IMR-90 (cell line): ENCODE data around the gene ANKRD55. TPM values are rescaled to one million over a fixed set of nuclear protein-coding genes. Genes with fewer than 3 reads are reported as not detected.

Source experiments
- ATAC-seq: fragments of 200-7000 bp; cut with Tn5 transposase; 2 replicates; pipeline ENCODE4 v1.9.1; 2020; ENCODE audit warnings: low read depth, mild to moderate bottlenecking, moderate library complexity
- BruUV-seq: library from RNA; stranded (reverse); fragments of 400-500 nt; replicated peaks from 2 replicates; lab custom pipeline; 2021; lab: Mats Ljungman, UMichigan
- CTCF ChIA-PET: fragments of 300-600 bp; formaldehyde crosslinking; extraction: SDS; loops from one replicate; lab custom pipeline; 2021; ENCODE audit warnings: antibody characterized with exemption; lab: Yijun Ruan, JAX
- POLR2A ChIA-PET: fragments of 300-600 bp; sonication (Branson Sonifier 250); formaldehyde crosslinking; loops from one replicate; lab custom pipeline; 2022; ENCODE audit warnings: antibody characterized with exemption; ENCODE audit not compliant: unreplicated experiment; lab: Charles Lee
- DNase-seq: peaks from one replicate; pipeline ENCODE4 v3.0.0; 2013
- H2AFZ ChIP-seq: replicated peaks from 2 replicates; pipeline ENCODE3; 2013; ENCODE audit warnings: low read length, mild to moderate bottlenecking; ENCODE audit not compliant: poor library complexity
- H2AK5ac ChIP-seq: 2 replicates; pipeline ENCODE4 v1.6.1; 2013; ENCODE audit warnings: low read depth, low read length, inconsistent platforms
- H2AK9ac ChIP-seq: replicated peaks from 2 replicates; pipeline ENCODE3; 2013; ENCODE audit warnings: mild to moderate bottlenecking, low read depth, low read length, moderate library complexity; ENCODE audit not compliant: poor library complexity
- H2BK120ac ChIP-seq: 2 replicates; pipeline ENCODE4 v1.6.1; 2013; ENCODE audit warnings: low read depth, low read length, inconsistent platforms
- H2BK15ac ChIP-seq: 3 replicates; pipeline ENCODE4 v1.6.1; 2013; ENCODE audit warnings: low read depth, low read length, inconsistent platforms
- H2BK20ac ChIP-seq: 2 replicates; pipeline ENCODE4 v1.6.1; 2013; ENCODE audit warnings: low read depth, mild to moderate bottlenecking, inconsistent platforms, low read length, moderate library complexity
- H2BK5ac ChIP-seq: 2 replicates; pipeline ENCODE4 v1.6.1; 2013; ENCODE audit warnings: mild to moderate bottlenecking, low read depth, low read length, inconsistent platforms; ENCODE audit not compliant: poor library complexity, severe bottlenecking
- H3K14ac ChIP-seq: replicated peaks from 2 replicates; pipeline ENCODE4 v1.6.1; 2013; ENCODE audit warnings: low read depth, low read length, inconsistent platforms
- H3K18ac ChIP-seq: 2 replicates; pipeline ENCODE4 v1.6.1; 2013; ENCODE audit warnings: low read depth, low read length, control low read depth
- H3K23ac ChIP-seq: 2 replicates; pipeline ENCODE4 v1.6.1; 2013; ENCODE audit warnings: low read depth, low read length, inconsistent platforms
- H3K27ac ChIP-seq: 2 replicates; pipeline ENCODE4 v1.5.1; 2013; ENCODE audit warnings: mild to moderate bottlenecking, control low read depth, low read length; ENCODE audit not compliant: insufficient read depth
- H3K27me3 ChIP-seq: 2 replicates; pipeline ENCODE4 v1.6.1; 2013; ENCODE audit warnings: low read length; ENCODE audit not compliant: control insufficient read depth, insufficient read depth
- H3K36me3 ChIP-seq: 2 replicates; pipeline ENCODE4 v1.6.1; 2013; ENCODE audit warnings: low read length, mixed read lengths; ENCODE audit not compliant: control insufficient read depth, insufficient read depth
- H3K4ac ChIP-seq: 2 replicates; pipeline ENCODE4 v1.6.1; 2013; ENCODE audit warnings: low read depth, low read length, inconsistent platforms
- H3K4me1 ChIP-seq: 2 replicates; pipeline ENCODE4 v1.6.1; 2013; ENCODE audit warnings: low read length, mixed read lengths; ENCODE audit not compliant: control insufficient read depth, insufficient read depth
- H3K4me2 ChIP-seq: 2 replicates; pipeline ENCODE4 v1.6.1; 2013; ENCODE audit warnings: low read depth, mild to moderate bottlenecking, control low read depth, low read length, moderate library complexity
- H3K4me3 ChIP-seq: 2 replicates; pipeline ENCODE4 v1.5.1; 2013; ENCODE audit warnings: low read depth, mild to moderate bottlenecking, control low read depth, low read length, moderate library complexity; ENCODE audit not compliant: insufficient read depth
- H3K56ac ChIP-seq: 2 replicates; pipeline ENCODE4 v1.6.1; 2013; ENCODE audit warnings: low read length, inconsistent platforms; ENCODE audit not compliant: insufficient read depth; ENCODE audit errors: extremely low read depth
- H3K79me1 ChIP-seq, 2 experiments: 2 replicates each; pipeline ENCODE4 v1.6.1; 2013; ENCODE audit warnings: low read length in 2 of 2, inconsistent platforms in 1 of 2, low read depth in 1 of 2
- H3K9ac ChIP-seq: 2 replicates; pipeline ENCODE4 v1.6.1; 2013; ENCODE audit warnings: low read depth, low read length, control low read depth
- H3K9me1 ChIP-seq: 2 replicates; pipeline ENCODE4 v1.6.1; 2013; ENCODE audit warnings: low read length, inconsistent platforms; ENCODE audit not compliant: insufficient read depth
- H3K9me3 ChIP-seq: 2 replicates; pipeline ENCODE4 v1.6.1; 2013; ENCODE audit warnings: low read length; ENCODE audit not compliant: control insufficient read depth, insufficient read depth
- H4K20me1 ChIP-seq: 2 replicates; pipeline ENCODE4 v1.6.1; 2013; ENCODE audit warnings: low read length, inconsistent platforms; ENCODE audit not compliant: insufficient read depth
- H4K5ac ChIP-seq: 2 replicates; pipeline ENCODE4 v1.6.1; 2013; ENCODE audit warnings: mild to moderate bottlenecking, low read depth, low read length, control low read depth
- H4K8ac ChIP-seq, 2 experiments: 2 replicates each; pipeline ENCODE4 v1.6.1; 2013; ENCODE audit warnings: low read depth in 2 of 2, low read length in 2 of 2, control low read depth in 1 of 2, inconsistent platforms in 1 of 2
- H4K91ac ChIP-seq: 2 replicates; pipeline ENCODE4 v1.6.1; 2013; ENCODE audit warnings: low read depth, low read length, inconsistent platforms; ENCODE audit not compliant: insufficient read depth
- CHD1 ChIP-seq: IDR thresholded peaks from 2 replicates; pipeline ENCODE4 v1.6.1; 2012; ENCODE audit warnings: low read depth, low read length, improper control_type of control experiment
- FOS ChIP-seq: fragments of 150-350 bp; IDR thresholded peaks from 2 replicates; pipeline ENCODE4 v1.6.1; 2016; ENCODE audit warnings: low read depth, low read length
- MAFK ChIP-seq: IDR thresholded peaks from 2 replicates; pipeline ENCODE4 v1.6.1; 2012; ENCODE audit warnings: low read depth, low read length, improper control_type of control experiment
- MXI1 ChIP-seq: IDR thresholded peaks from 2 replicates; pipeline ENCODE4 v1.6.1; 2012; ENCODE audit warnings: low read depth, mild to moderate bottlenecking, low read length, moderate library complexity, borderline replicate concordance
- RFX5 ChIP-seq: IDR thresholded peaks from 2 replicates; pipeline ENCODE4 v1.8.0; 2012; ENCODE audit warnings: low read depth, mild to moderate bottlenecking, low read length, moderate library complexity
- SMC3 ChIP-seq: fragments of 150-350 bp; IDR thresholded peaks from 2 replicates; pipeline ENCODE4 v1.6.1; 2016; ENCODE audit warnings: low read depth, mild to moderate bottlenecking, antibody characterized with exemption, low read length, moderate library complexity
- WGBS, 2 experiments: methylation state at CpG; one replicate each; pipeline versions ENCODE4 v1.1.5 to v1.1.7; 2013; ENCODE audit warnings: missing lambda C conversion rate in 2 of 2; ENCODE audit not compliant: insufficient read length in 1 of 2; ENCODE audit errors: extremely low coverage in 2 of 2; 5-methylcytosine and 5-hydroxymethylcytosine counted together
- dilution Hi-C: fragments of 300-500 bp; cut with HindIII; formaldehyde crosslinking; loops from one replicate; pipeline ENCODE4 v1.14.3; 2018; ENCODE audit warnings: low sequenced_read_pairs; ENCODE audit not compliant: unreplicated experiment
- in situ Hi-C: fragments of 300-500 bp; cut with MboI; formaldehyde crosslinking; loops from 3 replicates; pipeline ENCODE4 v1.14.3; 2019; ENCODE audit warnings: low sequenced_read_pairs, inconsistent platforms, mixed read lengths
- intact Hi-C: fragments of 100-400 bp; cut with micrococcal nuclease; formaldehyde crosslinking; loops from 2 replicates; pipeline ENCODE4 v1.10.0; 2022
- polyA plus RNA-seq, 3 experiments: library from polyadenylated mRNA; depleted of rRNA; stranded (reverse); fragments of >200 nt; gene quantifications; 2 replicates each; pipeline ENCODE4 v1.2.3, GENCODE V29; 2012; ENCODE audit warnings: low replicate concordance in 1 of 3
- total RNA-seq: library from RNA; depleted of rRNA; stranded (reverse); fragments of >200 nt; gene quantifications from 2 replicates; pipeline ENCODE4 v1.2.3, GENCODE V29; 2012
- TF ChIP-seq, protein P1 (sequence below): conservative IDR thresholded peaks from 2 replicates; pipeline ENCODE4 v1.5.1; 2012; ENCODE audit warnings: mild to moderate bottlenecking, low read depth, low read length, improper control_type of control experiment

Gene ANKRD55
- total and polyA plus RNA-seq, 2 of the 4 experiments (the other 2 are of a cell fraction), result not detected

DNA sequence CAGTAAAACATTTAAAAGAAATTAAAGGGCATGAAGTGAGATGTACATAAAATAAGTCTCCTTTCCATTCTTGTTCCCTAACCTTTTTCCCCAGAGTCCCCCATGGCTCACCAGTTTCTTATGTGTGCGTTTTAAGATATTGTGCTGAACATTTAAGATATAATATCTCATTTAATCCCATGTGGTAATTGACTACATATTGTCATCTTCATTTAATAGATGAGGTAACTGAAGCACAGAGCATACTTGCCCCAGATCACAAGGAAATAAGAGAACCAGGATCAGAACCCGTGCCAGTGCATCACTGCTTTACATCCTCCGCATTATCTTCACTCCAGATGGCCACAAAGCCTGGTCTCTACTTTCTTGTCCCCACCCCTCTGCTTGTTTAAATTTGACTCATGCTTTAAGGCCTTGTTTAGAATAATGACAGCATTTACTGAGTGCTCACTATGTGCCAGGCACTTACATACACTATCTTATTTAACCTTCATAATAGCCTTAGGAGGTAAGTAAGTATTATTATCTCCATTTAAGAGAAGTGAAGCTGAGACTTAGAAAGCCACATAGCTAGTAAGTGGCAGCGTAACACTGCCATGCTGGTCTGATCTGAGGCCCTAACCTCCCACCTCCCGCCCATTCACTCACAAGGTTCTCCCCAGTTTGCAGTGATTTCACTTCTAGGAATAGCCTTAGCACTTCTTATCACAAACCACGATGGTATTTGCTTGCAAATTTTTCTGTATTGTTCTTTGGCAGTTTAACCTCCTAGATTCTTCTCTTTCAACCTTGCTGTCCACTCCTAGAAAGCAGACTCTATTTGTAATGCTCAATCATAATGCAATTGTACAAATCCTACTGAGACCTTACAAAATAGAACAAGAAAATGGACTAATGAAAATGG is 160.0 kb downstream of the ANKRD55 start:
- Histone ChIP-seq H2AFZ (peak overlapping the region; percentile 21), H4K91ac (no peak overlapping the region), H3K4me2 (no peak overlapping the region), H2BK20ac (0 out of 2 replicates have a peak overlapping the region, but pooled peaks have one; percentile 29), H3K27ac (no peak overlapping the region), H2AK9ac (no peak overlapping the region), H3K4me3 (no peak overlapping the region), H3K23ac (no peak overlapping the region), H2BK15ac (no peak overlapping the region), H3K18ac (no peak overlapping the region), H4K5ac (no peak overlapping the region), H3K27me3 (no peaks in the 10 kb centered on the region), H3K9ac (no peak overlapping the region), H3K36me3 (no peaks in the 10 kb centered on the region), H3K4ac (no peak overlapping the region), H2BK5ac (no peak overlapping the region), H3K9me3 (no peaks in the 10 kb centered on the region), H4K20me1 (no peaks in the 10 kb centered on the region), H3K9me1 (peaks cover 9% of the 10 kb centered on the region; the same call in 1 of the 2 replicates), H3K4me1 (peaks cover 15% of the 10 kb centered on the region; the same call in 1 of the 2 replicates), H3K56ac (no peak overlapping the region), H4K8ac (peak overlapping the region in 1 of 2 experiments; percentile 38; a peak in 1 of 4 replicates), H2AK5ac (peak overlapping the region; percentile 60; the same call in 1 of the 2 replicates), H3K79me1 (no peaks in the 10 kb centered on the region), H2BK120ac (peak overlapping the region; percentile 39; the same call in 1 of the 2 replicates), H3K14ac (0 out of 2 replicates have a peak overlapping the region, but pooled peaks have one; percentile 17)
- peak; percentile 61; the same call in 1 of the 2 replicates for ATAC-seq
- in situ Hi-C loops (no loop called here), intact Hi-C loops (no loop called here), dilution Hi-C loops (no loop called here)
- ChIA-PET POLR2A (no interaction called here), CTCF (no interaction called here)
- 71% methylated on average over 2 of the region's 6 CpGs; no CpG with 5 or more reads in 1 of the 2 experiments for WGBS, 2 experiments
- no TSS peak for BruUV-seq
- TF ChIP-seq FOS (no peak), MAFK (no peak), RFX5 (no peak), SMC3 (no peak), MXI1 (no peak), CHD1 (no peak)
- TF ChIP-seq, protein P1, sequence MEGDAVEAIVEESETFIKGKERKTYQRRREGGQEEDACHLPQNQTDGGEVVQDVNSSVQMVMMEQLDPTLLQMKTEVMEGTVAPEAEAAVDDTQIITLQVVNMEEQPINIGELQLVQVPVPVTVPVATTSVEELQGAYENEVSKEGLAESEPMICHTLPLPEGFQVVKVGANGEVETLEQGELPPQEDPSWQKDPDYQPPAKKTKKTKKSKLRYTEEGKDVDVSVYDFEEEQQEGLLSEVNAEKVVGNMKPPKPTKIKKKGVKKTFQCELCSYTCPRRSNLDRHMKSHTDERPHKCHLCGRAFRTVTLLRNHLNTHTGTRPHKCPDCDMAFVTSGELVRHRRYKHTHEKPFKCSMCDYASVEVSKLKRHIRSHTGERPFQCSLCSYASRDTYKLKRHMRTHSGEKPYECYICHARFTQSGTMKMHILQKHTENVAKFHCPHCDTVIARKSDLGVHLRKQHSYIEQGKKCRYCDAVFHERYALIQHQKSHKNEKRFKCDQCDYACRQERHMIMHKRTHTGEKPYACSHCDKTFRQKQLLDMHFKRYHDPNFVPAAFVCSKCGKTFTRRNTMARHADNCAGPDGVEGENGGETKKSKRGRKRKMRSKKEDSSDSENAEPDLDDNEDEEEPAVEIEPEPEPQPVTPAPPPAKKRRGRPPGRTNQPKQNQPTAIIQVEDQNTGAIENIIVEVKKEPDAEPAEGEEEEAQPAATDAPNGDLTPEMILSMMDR, result no peak
- DNase-seq, result peak; percentile 41
